K562 (cell line): ENCODE measurements around the gene ARID4B. TPM values are rescaled to one million over a fixed set of nuclear protein-coding genes. Genes with fewer than 3 reads are reported as not detected.

Experiments used
- CLOCK ChIP-seq: fragments of 250-450 bp; sonication (Bioruptor Pico); IDR thresholded peaks from 2 replicates; pipeline ENCODE4 v1.4.0; 2020; ENCODE audit warnings: mild to moderate bottlenecking, moderate library complexity, borderline replicate concordance
- CREB1 ChIP-seq, 2 experiments: sonication (generic) in 1 of 2; formaldehyde crosslinking in 1 of 2; IDR thresholded peaks; 2 replicates each; pipeline versions ENCODE4 v1.6.1 to v1.8.0; 2012 to 2022; ENCODE audit warnings: inconsistent platforms in 1 of 2, mild to moderate bottlenecking in 1 of 2, missing genetic modification reagents in 1 of 2, moderate library complexity in 1 of 2
- CTBP1 ChIP-seq: fragments of 450-650 bp; IDR thresholded peaks from 2 replicates; pipeline ENCODE4 v1.6.1; 2016; ENCODE audit warnings: borderline replicate concordance
- FOSL1 ChIP-seq: fragments of 200-800 bp; sonication (Bioruptor generic); conservative IDR thresholded peaks from 2 replicates; pipeline ENCODE4 v1.6.1; 2016; ENCODE audit warnings: missing genetic modification characterization, missing compliant biosample characterization
- FOXK2 ChIP-seq, 2 experiments: fragments of 450-650 bp; IDR thresholded peaks in 1 of 2; conservative IDR thresholded peaks in 1 of 2; 2 replicates each; pipeline ENCODE4 v1.6.1; 2016; ENCODE audit warnings: low read depth in 2 of 2, mild to moderate bottlenecking in 1 of 2
- HDAC1 ChIP-seq, 2 experiments: fragments of 450-650 bp; IDR thresholded peaks; 2 replicates each; pipeline ENCODE4 v1.6.1; 2016 to 2017; ENCODE audit warnings: inconsistent platforms in 1 of 2, mild to moderate bottlenecking in 1 of 2, moderate library complexity in 1 of 2
- HMGXB4 ChIP-seq: sonication (generic); formaldehyde crosslinking; IDR thresholded peaks from 2 replicates; pipeline ENCODE4 v1.8.1; 2023; ENCODE audit warnings: mild to moderate bottlenecking, missing genetic modification reagents
- HOXB6 ChIP-seq: fragments of 250-450 bp; sonication (Bioruptor Pico); IDR thresholded peaks from 2 replicates; pipeline ENCODE4 v1.5.1; 2022; ENCODE audit warnings: mild to moderate bottlenecking, borderline replicate concordance
- IRF2 ChIP-seq: sonication (generic); formaldehyde crosslinking; IDR thresholded peaks from 2 replicates; pipeline ENCODE4 v1.8.1; 2022; ENCODE audit warnings: mild to moderate bottlenecking, missing genetic modification reagents
- NR2C2 ChIP-seq, 2 experiments: fragments of 200-800 bp in 1 of 2; sonication (Bioruptor generic) in 1 of 2; sonication (generic) in 1 of 2; formaldehyde crosslinking in 1 of 2; IDR thresholded peaks; 2 replicates each; pipeline versions ENCODE4 v1.6.1 to v1.8.0; 2016 to 2022; ENCODE audit warnings: mild to moderate bottlenecking in 1 of 2, missing compliant biosample characterization in 1 of 2, missing genetic modification characterization in 1 of 2, missing genetic modification reagents in 1 of 2
- NR4A1 ChIP-seq, 2 experiments: fragments of 250-450 bp in 1 of 2; fragments of 450-650 bp in 1 of 2; sonication (Bioruptor Pico) in 1 of 2; IDR thresholded peaks; 2 replicates each; pipeline versions ENCODE4 v1.4.0 to v1.6.1; 2016 to 2020; ENCODE audit warnings: mild to moderate bottlenecking in 2 of 2, missing compliant biosample characterization in 1 of 2, missing genetic modification characterization in 1 of 2, moderate library complexity in 1 of 2
- RBM14 ChIP-seq: fragments of 200-400 bp; formaldehyde crosslinking; IDR thresholded peaks from 2 replicates; pipeline ENCODE4 v1.6.1; 2018; ENCODE audit warnings: low read depth, mild to moderate bottlenecking, low read length, moderate library complexity, borderline replicate concordance; ENCODE audit not compliant: insufficient read depth
- RBM25 ChIP-seq: fragments of 200-400 bp; formaldehyde crosslinking; IDR thresholded peaks from 2 replicates; pipeline ENCODE4 v1.6.1; 2018; ENCODE audit warnings: low read length, low read depth, moderate library complexity; ENCODE audit not compliant: severe bottlenecking
- SMARCC2 ChIP-seq: fragments of 450-650 bp; IDR thresholded peaks from 2 replicates; pipeline ENCODE4 v1.6.1; 2017; ENCODE audit warnings: antibody characterized with exemption, moderate library complexity, mild to moderate bottlenecking, low read depth
- TCF7 ChIP-seq: sonication (generic); IDR thresholded peaks from 2 replicates; pipeline ENCODE4 v1.6.1; 2016; ENCODE audit warnings: antibody characterized with exemption, borderline replicate concordance
- VEZF1 ChIP-seq: fragments of 200-800 bp; sonication (Bioruptor generic); IDR thresholded peaks from 2 replicates; pipeline ENCODE4 v1.6.1; 2017; ENCODE audit warnings: missing genetic modification characterization, missing compliant biosample characterization
- ZNF263 ChIP-seq: sonication (generic); formaldehyde crosslinking; IDR thresholded peaks from 2 replicates; pipeline ENCODE4 v1.8.0; 2022; ENCODE audit warnings: mild to moderate bottlenecking, missing genetic modification reagents, borderline replicate concordance
- ZNF311 ChIP-seq: fragments of 250-450 bp; sonication (Bioruptor Pico); IDR thresholded peaks from 2 replicates; pipeline ENCODE4 v1.4.0; 2020; ENCODE audit warnings: mild to moderate bottlenecking, moderate library complexity
- ZNF586 ChIP-seq: fragments of 450-650 bp; formaldehyde crosslinking; conservative IDR thresholded peaks from 2 replicates; pipeline ENCODE4 v1.4.0; 2020; ENCODE audit warnings: mild to moderate bottlenecking, moderate library complexity
- polyA plus RNA-seq, 8 experiments: library from polyadenylated mRNA; depleted of rRNA in 4 of 8; stranded (reverse) in 5 of 8; unstranded in 3 of 8; fragments of >200 nt; fragmentation: Nextera tagmentation in 2 of 8; fragmentation: Illumina TruSeq in 1 of 8; extraction: Ambion mirVana in 2 of 8; extraction: Trizol in 1 of 8; gene quantifications; 2 replicates each; pipeline versions ENCODE4 v1.2.1 to v1.2.3, GENCODE V29; 2011 to 2014; ENCODE audit warnings: inconsistent platforms in 1 of 8, missing spikeins in 1 of 8
- total RNA-seq, 7 experiments: library from RNA; depleted of rRNA in 6 of 7; stranded (reverse); fragments of >200 nt in 6 of 7; fragmentation: Illumina TruSeq in 2 of 7; extraction: Trizol in 2 of 7; gene quantifications; 2 replicates each; pipeline versions ENCODE4 v1.2.1 to v1.2.3, GENCODE V29; 2011 to 2021; ENCODE audit warnings: low replicate concordance in 1 of 7

ARID4B gene
- total and polyA plus RNA-seq, 9 of the 15 experiments (the other 6 are each of a cell fraction or from before 2014, with no cell fraction given), result 8.4 to 38.9 (median 18.5) TPM

- TF ChIP-seq HOXB6 (CRISPR knock-in tag) (no peak), TCF7 (no peak; the same call in 1 of the 2 replicates), ZNF263 (peak; percentile 52; the same call in 1 of the 2 replicates), ZNF311 (CRISPR knock-in tag) (no peak), IRF2 (CRISPR knock-in tag) (no peak), HMGXB4 (CRISPR knock-in tag) (0 out of 2 replicates have a peak, but pooled peaks have one; percentile 21), ZNF586 (CRISPR knock-in tag) (no peak), HDAC1 (IDR thresholded peaks at IDR 0.05) (peak in 1 of 2 experiments; percentile 77; a peak in 2 of 4 replicates), CREB1 (IDR thresholded peaks at IDR 0.05) (peak; percentile 56; the same call in 1 of the 2 replicates), CREB1 (CRISPR knock-in tag; IDR thresholded peaks at IDR 0.05) (peak; percentile 74; the same call in 1 of the 2 replicates), SMARCC2 (no peak; the same call in 1 of the 2 replicates), CTBP1 (peak; percentile 96), VEZF1 (CRISPR knock-in tag) (peak; percentile 21; the same call in 1 of the 2 replicates), RBM25 (no peak), NR4A1 (CRISPR knock-in tag; IDR thresholded peaks at IDR 0.05) (peak; percentile 27; the same call in 1 of the 2 replicates), NR4A1 (tag; IDR thresholded peaks at IDR 0.05) (0 out of 2 replicates have a peak, but pooled peaks have one; percentile 46), RBM14 (no peak), FOSL1 (peak; percentile 57; the same call in 1 of the 2 replicates), FOXK2 (conservative IDR thresholded peaks at IDR 0.05 in 1 of 2, IDR thresholded peaks at IDR 0.05 in 1 of 2; ENCODE audit: low read depth in 2 of 2) (peak; percentile 86 to 90), CLOCK (no peak), NR2C2 (CRISPR knock-in tag; IDR thresholded peaks at IDR 0.05) (no peak), NR2C2 (tag; IDR thresholded peaks at IDR 0.05) (peak; percentile 22; the same call in 1 of the 2 replicates)
Measured at GRCh38 chr1:235367000-235367908, 39.3 kb upstream of the ARID4B start, which contains the start of gene TBCE (continued).
